K562 (cell line): ENCODE data around the gene MEAK7. TPM values are rescaled to one million over a fixed set of nuclear protein-coding genes. Genes with fewer than 3 reads are reported as not detected.
A peak's percentile ranks its signal among the peaks of the same experiment; 100 is the strongest.

ENCODE experiments used
- ATAC-seq: fragments of 200-7000 bp; cut with Tn5 transposase; 3 replicates; pipeline ENCODE4 v1.9.1; 2020; ENCODE audit warnings: moderate library complexity
- BruUV-seq: library from RNA; stranded (reverse); fragments of 400-500 nt; replicated peaks from 2 replicates; lab custom pipeline; 2021; lab: Mats Ljungman, UMichigan
- CTCF ChIA-PET: fragments of 300-600 bp; formaldehyde crosslinking; extraction: SDS; loops from one replicate; lab custom pipeline; 2021; ENCODE audit warnings: low intra/inter-chr PET ratio; lab: Yijun Ruan, JAX
- POLR2A ChIA-PET: fragments of 300-600, 350-650 bp; sonication (Branson Sonifier 250); formaldehyde crosslinking; extraction: SDS; loops from one replicate; lab custom pipeline; 2021; ENCODE audit warnings: antibody characterized with exemption, inconsistent platforms; lab: Yijun Ruan, JAX
- DNase-seq, 4 experiments: peaks; one replicate each; pipeline versions ENCODE4 v3.0.0 to v3.0.0-alpha.2; 2011 to 2018; ENCODE audit warnings: low spot score in 3 of 4, mixed read lengths in 3 of 4; ENCODE audit errors: extremely low read depth in 1 of 4
- FAIRE-seq: peaks from 2 replicates; lab custom pipeline; 2011; peaks lifted over from hg19 to GRCh38; lab: Jason Lieb, UNC
- H2AFZ ChIP-seq: 2 replicates; pipeline ENCODE4 v1.6.0; 2011; ENCODE audit warnings: low read depth, low read length, control low read depth, inconsistent platforms
- H3K27ac ChIP-seq: fragments of 200-600 bp; 3 replicates; pipeline ENCODE4 v1.8.0; 2011; ENCODE audit warnings: low read depth, mild to moderate bottlenecking, control low read depth, inconsistent platforms, low read length, moderate library complexity, mixed read lengths; ENCODE audit errors: extremely low read depth
- H3K27me3 ChIP-seq, 2 experiments: fragments of 300-600 bp in 1 of 2; 2 replicates in 1 of 2; 3 replicates in 1 of 2; pipeline versions ENCODE4 v1.6.0 to v1.8.0; 2011; ENCODE audit warnings: inconsistent platforms in 2 of 2, low read length in 2 of 2, mild to moderate bottlenecking in 1 of 2, mixed read lengths in 1 of 2, moderate library complexity in 1 of 2; ENCODE audit not compliant: control insufficient read depth in 2 of 2, insufficient read depth in 2 of 2
- H3K36me3 ChIP-seq: fragments of 300-600 bp; 3 replicates; pipeline ENCODE4 v1.8.0; 2011; ENCODE audit warnings: mild to moderate bottlenecking, low read length, inconsistent platforms; ENCODE audit not compliant: control insufficient read depth, insufficient read depth
- H3K4me1 ChIP-seq, 2 experiments: fragments of 200-600 bp in 1 of 2; replicated peaks in 1 of 2; 2 replicates in 1 of 2; 3 replicates in 1 of 2; pipeline versions ENCODE4 v1.5.1 to v1.8.0; 2011; ENCODE audit warnings: inconsistent platforms in 2 of 2, low read length in 2 of 2, mild to moderate bottlenecking in 1 of 2, mixed read lengths in 1 of 2, moderate library complexity in 1 of 2; ENCODE audit not compliant: control insufficient read depth in 2 of 2, insufficient read depth in 2 of 2
- H3K4me2 ChIP-seq: 2 replicates; pipeline ENCODE4 v1.6.1; 2011; ENCODE audit warnings: low read length, control low read depth, inconsistent platforms, mixed read lengths; ENCODE audit not compliant: insufficient read depth
- H3K4me3 ChIP-seq: fragments of 200-600 bp; sonication (generic), shearing (Covaris generic); 2 replicates; pipeline ENCODE4 v1.5.1; 2016; ENCODE audit warnings: control low read depth, inconsistent platforms
- H3K79me2 ChIP-seq: fragments of 200-600 bp; 3 replicates; pipeline ENCODE4 v1.8.0; 2011; ENCODE audit warnings: low read length, inconsistent platforms; ENCODE audit not compliant: control insufficient read depth, insufficient read depth
- H3K9ac ChIP-seq, 2 experiments: 2 replicates each; pipeline versions ENCODE4 v1.6.0 to v1.6.1; 2011; ENCODE audit warnings: low read depth in 2 of 2, low read length in 2 of 2, control low read depth in 1 of 2, inconsistent platforms in 1 of 2, mild to moderate bottlenecking in 1 of 2, mixed read lengths in 1 of 2; ENCODE audit not compliant: insufficient read depth in 1 of 2
- H3K9me1 ChIP-seq: one replicate; pipeline ENCODE4 v1.6.0; 2011; ENCODE audit warnings: inconsistent platforms, mild to moderate bottlenecking, low read length, moderate library complexity; ENCODE audit not compliant: control insufficient read depth, insufficient read depth
- H3K9me3 ChIP-seq: replicated peaks from 2 replicates; pipeline ENCODE4 v1.5.1; 2011; ENCODE audit warnings: low read depth, low read length, inconsistent platforms; ENCODE audit not compliant: control insufficient read depth, insufficient read depth
- H4K20me1 ChIP-seq: replicated peaks from 2 replicates; pipeline ENCODE4 v1.6.1; 2011; ENCODE audit warnings: low read length, inconsistent platforms, mixed read lengths; ENCODE audit not compliant: control insufficient read depth, insufficient read depth
- VEZF1 ChIP-seq: fragments of 200-800 bp; sonication (Bioruptor generic); IDR thresholded peaks from 2 replicates; pipeline ENCODE4 v1.6.1; 2017; ENCODE audit warnings: missing genetic modification characterization, missing compliant biosample characterization
- WGBS: fragments of 100-300 bp; shearing (Covaris generic); methylation state at CpG from one replicate; pipeline ENCODE4 v1.1.6; 2016; ENCODE audit warnings: low coverage, mixed read lengths; ENCODE audit not compliant: insufficient coverage; ENCODE audit errors: missing lambda C conversion rate; 5-methylcytosine and 5-hydroxymethylcytosine counted together
- in situ Hi-C: fragments of 300-500 bp; cut with MboI; formaldehyde crosslinking; loops from 4 replicates; pipeline ENCODE4 v1.15.0; 2018; ENCODE audit warnings: inconsistent platforms, mixed read lengths
- intact Hi-C: fragments of 100-400 bp; cut with micrococcal nuclease; formaldehyde crosslinking; loops from 2 replicates; pipeline ENCODE4 v1.14.2; 2022
- polyA plus RNA-seq, 8 experiments: library from polyadenylated mRNA; depleted of rRNA in 4 of 8; stranded (reverse) in 5 of 8; unstranded in 3 of 8; fragments of >200 nt; fragmentation: Nextera tagmentation in 2 of 8; fragmentation: Illumina TruSeq in 1 of 8; extraction: Ambion mirVana in 2 of 8; extraction: Trizol in 1 of 8; gene quantifications; 2 replicates each; pipeline versions ENCODE4 v1.2.1 to v1.2.3, GENCODE V29; 2011 to 2014; ENCODE audit warnings: inconsistent platforms in 1 of 8, missing spikeins in 1 of 8
- total RNA-seq, 7 experiments: library from RNA; depleted of rRNA in 6 of 7; stranded (reverse); fragments of >200 nt in 6 of 7; fragmentation: Illumina TruSeq in 2 of 7; extraction: Trizol in 2 of 7; gene quantifications; 2 replicates each; pipeline versions ENCODE4 v1.2.1 to v1.2.3, GENCODE V29; 2011 to 2021; ENCODE audit warnings: low replicate concordance in 1 of 7
- TF ChIP-seq, protein P1 (sequence below): fragments of 200-800 bp; sonication (Bioruptor generic); IDR thresholded peaks from 2 replicates; pipeline ENCODE4 v1.6.1; 2017; ENCODE audit warnings: missing genetic modification characterization, missing compliant biosample characterization

MEAK7 gene
- total and polyA plus RNA-seq, 9 of the 15 experiments (the other 6 are each of a cell fraction or from before 2014, with no cell fraction given): 1.4 to 14.5 (median 6.3) TPM

- ATAC-seq: no peak
Observed at GRCh38 chr16:84475643-84476240, 28.7 kb downstream of the MEAK7 start.

More at GRCh38 chr16:84475643-84476240, 28.7 kb downstream of the MEAK7 start:
- Histone ChIP-seq H3K4me2 (no peak overlapping the region), H3K27ac (no peak overlapping the region), H3K36me3 (no peaks in the 10 kb centered on the region), H4K20me1 (no peaks in the 10 kb centered on the region; the same call in none of the 2 replicates), H3K27me3 (peaks cover 2 to 27% of the 10 kb centered on the region in 2 experiments; a peak in 3 of 5 replicates), H3K9me1 (no peaks in the 10 kb centered on the region), H3K4me3 (no peak overlapping the region), H3K9me3 (no peaks in the 10 kb centered on the region; the same call in 1 of the 2 replicates), H3K4me1 (peaks cover 0 to 5% of the 10 kb centered on the region in 2 experiments; a peak in 2 of 5 replicates)
- intact Hi-C loops: loop anchor here (5.0 kb wide), 1 partner anchor 648 kb away; no protein-coding TSS in a partner anchor
- ChIA-PET POLR2A (no interaction called here), CTCF (no interaction called here)
- WGBS: 7% methylated on average over 8 of the region's 8 CpGs
- in situ Hi-C loops: loop anchor here (5.0 kb wide), 1 partner anchor 193 kb away; no protein-coding TSS in a partner anchor
- FAIRE-seq: no peak
- TF ChIP-seq, protein P1, sequence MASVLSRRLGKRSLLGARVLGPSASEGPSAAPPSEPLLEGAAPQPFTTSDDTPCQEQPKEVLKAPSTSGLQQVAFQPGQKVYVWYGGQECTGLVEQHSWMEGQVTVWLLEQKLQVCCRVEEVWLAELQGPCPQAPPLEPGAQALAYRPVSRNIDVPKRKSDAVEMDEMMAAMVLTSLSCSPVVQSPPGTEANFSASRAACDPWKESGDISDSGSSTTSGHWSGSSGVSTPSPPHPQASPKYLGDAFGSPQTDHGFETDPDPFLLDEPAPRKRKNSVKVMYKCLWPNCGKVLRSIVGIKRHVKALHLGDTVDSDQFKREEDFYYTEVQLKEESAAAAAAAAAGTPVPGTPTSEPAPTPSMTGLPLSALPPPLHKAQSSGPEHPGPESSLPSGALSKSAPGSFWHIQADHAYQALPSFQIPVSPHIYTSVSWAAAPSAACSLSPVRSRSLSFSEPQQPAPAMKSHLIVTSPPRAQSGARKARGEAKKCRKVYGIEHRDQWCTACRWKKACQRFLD (CRISPR knock-in tag): no peak
- TF ChIP-seq VEZF1 (CRISPR knock-in tag): peak; percentile 28; the same call in 1 of the 2 replicates
- TF ChIP-seq, all 486 proteins: peak for 1
- H3K9ac ChIP-seq: no peak overlapping the region
- H2AFZ ChIP-seq: no peak overlapping the region
- no TSS peak for BruUV-seq
- DNase-seq: no peak
- no peaks in the 10 kb centered on the region for H3K79me2 ChIP-seq
